Measurements from ENCODE around the gene ALG1L2. TPM values are rescaled to one million over a fixed set of nuclear protein-coding genes. Genes with fewer than 3 reads are reported as not detected.
"Not testable (repeated sequence)": the region's sequence is repeated elsewhere in the genome, so short reads cannot be mapped to it uniquely, and the experiment has no call there.

Gene ALG1L2
- polyA plus RNA-seq, 1 of the 3 experiments (the other 2 are of a cell fraction), result not detected

- TF ChIP-seq FOXJ3 (CRISPR knock-in tag; IDR thresholded peaks at IDR 0.05), result no peak
- TF ChIP-seq MEF2A (IDR thresholded peaks at IDR 0.05; ENCODE audit: borderline replicate concordance, low read depth), result no peak
- no peak for TF ChIP-seq NRF1 (IDR thresholded peaks at IDR 0.05; ENCODE audit: low read depth, low read length)
- no peak for TF ChIP-seq IRF3 (IDR thresholded peaks at IDR 0.05; ENCODE audit: low read depth, low read length)
- TF ChIP-seq MXI1 (IDR thresholded peaks at IDR 0.05; ENCODE audit: low read depth, low read length), result peak; percentile 88
- no peak for TF ChIP-seq SIN3A (IDR thresholded peaks at IDR 0.05; ENCODE audit: borderline replicate concordance, low read depth, low read length)
- TF ChIP-seq FOXM1 (IDR thresholded peaks at IDR 0.05; ENCODE audit: low read depth), result no peak
- TF ChIP-seq SMC3 (IDR thresholded peaks at IDR 0.05; ENCODE audit: low read depth, low read length), result no peak
- no peak for TF ChIP-seq JUND (IDR thresholded peaks at IDR 0.05)
Observed at GRCh38 chr3:130111185-130111864, 29.7 kb downstream of the ALG1L2 start (continued).

- H3F3A ChIP-seq (replicated peaks; ENCODE audit: insufficient read depth); H4K20me1 ChIP-seq (ENCODE audit: insufficient read depth); H3K9me3 ChIP-seq; H3K4me1 ChIP-seq (ENCODE audit: control insufficient read depth in 1 of 2, insufficient read depth in 2 of 2, low read depth in 1 of 2, low read length in 1 of 2); H3K36me3 ChIP-seq (replicated peaks in 1 of 2; ENCODE audit: control insufficient read depth in 1 of 2, insufficient read depth in 2 of 2, low read length in 1 of 2); H3K79me2 ChIP-seq (ENCODE audit: insufficient read depth); CTCF ChIA-PET; DNase-seq; H3K27me3 ChIP-seq (ENCODE audit: insufficient read depth); H3K9me2 ChIP-seq: not testable (repeated sequence)
- under 1% methylated on average over 19 of the region's 63 CpGs for WGBS (ENCODE audit: low lambda C conversion rate)
- H3K9ac ChIP-seq, result peak overlapping the region; percentile 75
- H3K4me2 ChIP-seq, result peak overlapping the region; percentile 88
- H2AFZ ChIP-seq (ENCODE audit: low read depth), result peak overlapping the region; percentile 75
- H3K27ac ChIP-seq (ENCODE audit: low read depth in 2 of 2, low read length in 1 of 2), result peak overlapping the region; percentile 39 to 69
- POLR2A ChIA-PET, result interaction anchor here (0.6 kb wide), 1 partner anchor 933 kb away, joined by 3 read pairs; no protein-coding TSS in a partner anchor
- H3K4me3 ChIP-seq (ENCODE audit: low read depth in 2 of 2, low read length in 1 of 2), result peak overlapping the region; percentile 62 to 63
- TF ChIP-seq MXI1 (IDR thresholded peaks at IDR 0.05; ENCODE audit: low read depth, low read length) (peak; percentile 51), TAF1 (IDR thresholded peaks at IDR 0.05; ENCODE audit: borderline replicate concordance, low read depth, low read length) (0 out of 2 replicates have a peak, but pooled peaks have one; percentile 21), MAX (IDR thresholded peaks at IDR 0.05; ENCODE audit: low read depth) (0 out of 2 replicates have a peak, but pooled peaks have one; percentile 34)
Observed at GRCh38 chr3:130111865-130112747, 30.5 kb downstream of the ALG1L2 start.

- H3K27me3 ChIP-seq (ENCODE audit: insufficient read depth); H4K20me1 ChIP-seq (ENCODE audit: insufficient read depth); H3K4me1 ChIP-seq (ENCODE audit: control insufficient read depth in 1 of 2, insufficient read depth in 2 of 2, low read depth in 1 of 2, low read length in 1 of 2); H3K79me2 ChIP-seq (ENCODE audit: insufficient read depth); POLR2A ChIA-PET; DNase-seq; CTCF ChIA-PET; H3K36me3 ChIP-seq (replicated peaks in 1 of 2; ENCODE audit: control insufficient read depth in 1 of 2, insufficient read depth in 2 of 2, low read length in 1 of 2); H3F3A ChIP-seq (replicated peaks; ENCODE audit: insufficient read depth); H3K9me2 ChIP-seq; H3K9me3 ChIP-seq: not testable (repeated sequence)
- Histone ChIP-seq H3K27ac (ENCODE audit: low read depth in 2 of 2, low read length in 1 of 2) (peak overlapping the region; percentile 39 to 69; a peak in 3 of 4 replicates), H2AFZ (ENCODE audit: low read depth) (peak overlapping the region; percentile 75), H3K9ac (peak overlapping the region; percentile 75), H3K4me2 (peak overlapping the region; percentile 88), H3K4me3 (ENCODE audit: low read depth in 2 of 2, low read length in 1 of 2) (peak overlapping the region; percentile 62 to 63)
- 30% methylated on average over 7 of the region's 7 CpGs for WGBS (ENCODE audit: low lambda C conversion rate)
Observed at GRCh38 chr3:130112748-130113073, 31.1 kb downstream of the ALG1L2 start.

GRCh38 chr3:130115400-130115799 lies 33.8 kb downstream of the ALG1L2 start:
- WGBS (ENCODE audit: low lambda C conversion rate), result 46% methylated on average over 2 of the region's 2 CpGs
- POLR2A ChIA-PET, result not testable (repeated sequence)

More at GRCh38 chr3:130115400-130115799, 33.8 kb downstream of the ALG1L2 start:
- H3K27me3 ChIP-seq (ENCODE audit: insufficient read depth); H3F3A ChIP-seq (replicated peaks; ENCODE audit: insufficient read depth); CTCF ChIA-PET; H3K4me2 ChIP-seq; H3K4me3 ChIP-seq (ENCODE audit: low read depth in 2 of 2, low read length in 1 of 2); H3K4me1 ChIP-seq (ENCODE audit: control insufficient read depth in 1 of 2, insufficient read depth in 2 of 2, low read depth in 1 of 2, low read length in 1 of 2); H3K27ac ChIP-seq (ENCODE audit: low read depth in 2 of 2, low read length in 1 of 2); H3K36me3 ChIP-seq (replicated peaks in 1 of 2; ENCODE audit: control insufficient read depth in 1 of 2, insufficient read depth in 2 of 2, low read length in 1 of 2); H2AFZ ChIP-seq (ENCODE audit: low read depth); H3K9me2 ChIP-seq; H3K9ac ChIP-seq; DNase-seq; H4K20me1 ChIP-seq (ENCODE audit: insufficient read depth); H3K79me2 ChIP-seq (ENCODE audit: insufficient read depth); H3K9me3 ChIP-seq: not testable (repeated sequence)

All from SK-N-SH (cell line).